A673 (cell line): ENCODE measurements around the gene RIPOR3.

Experiments
- CTCF ChIP-seq: fragments of 300-800, 200-600 bp; sonication (generic); conservative IDR thresholded peaks from 2 replicates; pipeline ENCODE4 v1.5.1; 2017; ENCODE audit warnings: low read depth, mild to moderate bottlenecking, antibody characterized with exemption, low read length, moderate library complexity, mixed read lengths
- EZH2 ChIP-seq: fragments of 200-600 bp; sonication (generic); IDR thresholded peaks from 2 replicates; pipeline ENCODE4 v1.6.1; 2017; ENCODE audit warnings: borderline replicate concordance, low read depth, mild to moderate bottlenecking, mixed read lengths, antibody characterized with exemption, low read length; ENCODE audit not compliant: poor library complexity, severe bottlenecking

GRCh38 chr20:50552979-50553378 lies 138.4 kb downstream of the RIPOR3 start:
- TF ChIP-seq CTCF (no peak), EZH2 (no peak)
